ENCODE data around the gene CAMKV.
"Not testable (repeated sequence)": the region's sequence is repeated elsewhere in the genome, so short reads cannot be mapped to it uniquely, and the experiment has no call there.

The CAMKV gene

GRCh38 chr3:49910409-49911123 is 40.9 kb upstream of the CAMKV start:
- H3K4me3 ChIP-seq (ENCODE audit: insufficient read depth in 1 of 2, low read depth in 1 of 2, low read length in 2 of 2), result peak overlapping the region in 1 of 2 experiments; percentile 9
- no peak overlapping the region for H2BK5ac ChIP-seq (ENCODE audit: low read depth, low read length, poor library complexity, severe bottlenecking)
- no peak overlapping the region for H3K27ac ChIP-seq (ENCODE audit: low read length, poor library complexity, severe bottlenecking)
- H3K23ac ChIP-seq (ENCODE audit: low read length in 2 of 2), result no peak overlapping the region
- peaks cover 36 to 42% of the 10 kb centered on the region in 2 experiments for H3K36me3 ChIP-seq (ENCODE audit: control insufficient read depth in 1 of 2, insufficient read depth in 2 of 2, low read depth in 1 of 2, low read length in 2 of 2)
- no peaks in the 10 kb centered on the region for H3K27me3 ChIP-seq (ENCODE audit: control insufficient read depth in 1 of 2, insufficient read depth in 1 of 2, low read length in 2 of 2)
- H2BK15ac ChIP-seq (ENCODE audit: low read depth, poor library complexity, severe bottlenecking), result no peak overlapping the region
- 68% methylated on average over 48 of the region's 48 CpGs for WGBS
- no peak overlapping the region for H4K8ac ChIP-seq (ENCODE audit: low read length)
- H3K79me1 ChIP-seq (replicated peaks; ENCODE audit: low read length, poor library complexity, severe bottlenecking), result no peaks in the 10 kb centered on the region
- H3K18ac ChIP-seq (ENCODE audit: low read depth in 1 of 2, low read length in 2 of 2), result no peak overlapping the region
- no peak overlapping the region for H2AK5ac ChIP-seq (ENCODE audit: low read length, severe bottlenecking)
- no peak overlapping the region for H3K4me2 ChIP-seq (ENCODE audit: low read length, poor library complexity, severe bottlenecking)
- no peak overlapping the region for H4K91ac ChIP-seq (ENCODE audit: low read length)
- no peak overlapping the region for H2BK12ac ChIP-seq (ENCODE audit: low read length in 2 of 2)
- H3K4ac ChIP-seq (ENCODE audit: low read depth in 1 of 2, low read length in 2 of 2), result no peak overlapping the region
- no peak for DNase-seq
- H2AFZ ChIP-seq (ENCODE audit: low read depth, low read length), result no peak overlapping the region
- H3K9me3 ChIP-seq (ENCODE audit: control insufficient read depth, low read length), result no peaks in the 10 kb centered on the region
- H3K14ac ChIP-seq (ENCODE audit: low read length in 2 of 2), result no peak overlapping the region
- H2BK120ac ChIP-seq (ENCODE audit: low read depth, low read length), result no peak overlapping the region
- no peak overlapping the region for H3K9ac ChIP-seq (ENCODE audit: low read length)
- H3K4me1 ChIP-seq (ENCODE audit: control insufficient read depth, insufficient read depth, low read depth, low read length), result peaks cover 6% of the 10 kb centered on the region

GRCh38 chr3:49908373-49909199 is 38.9 kb upstream of the CAMKV start:
- no peak overlapping the region for H3K27ac ChIP-seq (ENCODE audit: low read length, poor library complexity, severe bottlenecking)
- WGBS, result 88% methylated on average over 13 of the region's 14 CpGs
- H3K79me1 ChIP-seq (replicated peaks; ENCODE audit: low read length, poor library complexity, severe bottlenecking), result no peaks in the 10 kb centered on the region
- no peaks in the 10 kb centered on the region for H3K9me3 ChIP-seq (ENCODE audit: control insufficient read depth, low read length)
- H2BK5ac ChIP-seq (ENCODE audit: low read depth, low read length, poor library complexity, severe bottlenecking), result no peak overlapping the region
- H4K91ac ChIP-seq (ENCODE audit: low read length), result no peak overlapping the region
- peaks cover 36 to 42% of the 10 kb centered on the region in 2 experiments for H3K36me3 ChIP-seq (ENCODE audit: control insufficient read depth in 1 of 2, insufficient read depth in 2 of 2, low read depth in 1 of 2, low read length in 2 of 2)
- H3K14ac ChIP-seq (ENCODE audit: low read length in 2 of 2), result no peak overlapping the region
- no peak overlapping the region for H2BK12ac ChIP-seq (ENCODE audit: low read length in 2 of 2)
- no peak overlapping the region for H2BK120ac ChIP-seq (ENCODE audit: low read depth, low read length)
- no peak overlapping the region for H3K9ac ChIP-seq (ENCODE audit: low read length)
- H2AK5ac ChIP-seq (ENCODE audit: low read length, severe bottlenecking), result no peak overlapping the region
- no peak overlapping the region for H3K23ac ChIP-seq (ENCODE audit: low read length in 2 of 2)
- no peak for DNase-seq
- peaks cover 11% of the 10 kb centered on the region for H3K4me1 ChIP-seq (ENCODE audit: control insufficient read depth, insufficient read depth, low read depth, low read length)
- H3K18ac ChIP-seq (ENCODE audit: low read depth in 1 of 2, low read length in 2 of 2), result no peak overlapping the region
- no peaks in the 10 kb centered on the region for H3K27me3 ChIP-seq (ENCODE audit: control insufficient read depth in 1 of 2, insufficient read depth in 1 of 2, low read length in 2 of 2)
- H3K4me3 ChIP-seq (ENCODE audit: insufficient read depth in 1 of 2, low read depth in 1 of 2, low read length in 2 of 2), result no peak overlapping the region
- H2BK15ac ChIP-seq (ENCODE audit: low read depth, poor library complexity, severe bottlenecking), result no peak overlapping the region
- no peak overlapping the region for H4K8ac ChIP-seq (ENCODE audit: low read length)
- no peak overlapping the region for H3K4me2 ChIP-seq (ENCODE audit: low read length, poor library complexity, severe bottlenecking)
- H3K4ac ChIP-seq (ENCODE audit: low read depth in 1 of 2, low read length in 2 of 2), result no peak overlapping the region
- H2AFZ ChIP-seq (ENCODE audit: low read depth, low read length), result no peak overlapping the region

GRCh38 chr3:49906073-49906743 is 36.5 kb upstream of the CAMKV start:
- peaks cover 23 to 28% of the 10 kb centered on the region in 2 experiments for H3K36me3 ChIP-seq (ENCODE audit: control insufficient read depth in 1 of 2, insufficient read depth in 2 of 2, low read depth in 1 of 2, low read length in 2 of 2)
- H4K8ac ChIP-seq (ENCODE audit: low read length), result peak overlapping the region; percentile 32
- DNase-seq, result peak; percentile 61
- H2BK12ac ChIP-seq (ENCODE audit: low read length in 2 of 2), result no peak overlapping the region
- peak overlapping the region; percentile 62 for H3K9ac ChIP-seq (ENCODE audit: low read length)
- H3K27me3 ChIP-seq (ENCODE audit: control insufficient read depth in 1 of 2, insufficient read depth in 1 of 2, low read length in 2 of 2), result no peaks in the 10 kb centered on the region
- 34% methylated on average over 9 of the region's 15 CpGs for WGBS
- H3K4me2 ChIP-seq (ENCODE audit: low read length, poor library complexity, severe bottlenecking), result peak overlapping the region; percentile 52
- no peak overlapping the region for H3K14ac ChIP-seq (ENCODE audit: low read length in 2 of 2)
- H2BK15ac ChIP-seq (ENCODE audit: low read depth, poor library complexity, severe bottlenecking), result no peak overlapping the region
- H3K23ac ChIP-seq (ENCODE audit: low read length in 2 of 2), result no peak overlapping the region
- H2AK5ac ChIP-seq (ENCODE audit: low read length, severe bottlenecking), result no peak overlapping the region
- H2BK5ac ChIP-seq (ENCODE audit: low read depth, low read length, poor library complexity, severe bottlenecking), result no peak overlapping the region
- H2AFZ ChIP-seq (ENCODE audit: low read depth, low read length), result no peak overlapping the region
- H3K79me1 ChIP-seq (replicated peaks; ENCODE audit: low read length, poor library complexity, severe bottlenecking), result no peaks in the 10 kb centered on the region
- H4K91ac ChIP-seq (ENCODE audit: low read length), result no peak overlapping the region
- H3K9me3 ChIP-seq (ENCODE audit: control insufficient read depth, low read length), result no peaks in the 10 kb centered on the region
- H2BK120ac ChIP-seq (ENCODE audit: low read depth, low read length), result no peak overlapping the region
- H3K4ac ChIP-seq (ENCODE audit: low read depth in 1 of 2, low read length in 2 of 2), result no peak overlapping the region
- peak overlapping the region in 1 of 2 experiments; percentile 65 for H3K4me3 ChIP-seq (ENCODE audit: insufficient read depth in 1 of 2, low read depth in 1 of 2, low read length in 2 of 2)
- peaks cover 12% of the 10 kb centered on the region for H3K4me1 ChIP-seq (ENCODE audit: control insufficient read depth, insufficient read depth, low read depth, low read length)
- no peak overlapping the region for H3K27ac ChIP-seq (ENCODE audit: low read length, poor library complexity, severe bottlenecking)
- peak overlapping the region in 1 of 2 experiments; percentile 8 for H3K18ac ChIP-seq (ENCODE audit: low read depth in 1 of 2, low read length in 2 of 2)

- not testable (repeated sequence) for H2BK120ac ChIP-seq (ENCODE audit: low read depth, low read length); H2AFZ ChIP-seq (ENCODE audit: low read depth, low read length); H2AK5ac ChIP-seq (ENCODE audit: low read length, severe bottlenecking); H2BK5ac ChIP-seq (ENCODE audit: low read depth, low read length, poor library complexity, severe bottlenecking); H3K27me3 ChIP-seq (ENCODE audit: control insufficient read depth in 1 of 2, insufficient read depth in 1 of 2, low read length in 2 of 2); H2BK15ac ChIP-seq (ENCODE audit: low read depth, poor library complexity, severe bottlenecking); H4K8ac ChIP-seq (ENCODE audit: low read length); DNase-seq; H3K9ac ChIP-seq (ENCODE audit: low read length); H3K9me3 ChIP-seq (ENCODE audit: control insufficient read depth, low read length); H2BK12ac ChIP-seq (ENCODE audit: low read length in 2 of 2); H3K79me1 ChIP-seq (replicated peaks; ENCODE audit: low read length, poor library complexity, severe bottlenecking); H3K23ac ChIP-seq (ENCODE audit: low read length in 2 of 2); H3K14ac ChIP-seq (ENCODE audit: low read length in 2 of 2); H3K4me3 ChIP-seq (ENCODE audit: insufficient read depth in 1 of 2, low read depth in 1 of 2, low read length in 2 of 2); H4K91ac ChIP-seq (ENCODE audit: low read length); H3K4ac ChIP-seq (ENCODE audit: low read depth in 1 of 2, low read length in 2 of 2); H3K4me2 ChIP-seq (ENCODE audit: low read length, poor library complexity, severe bottlenecking); H3K18ac ChIP-seq (ENCODE audit: low read depth in 1 of 2, low read length in 2 of 2); H3K27ac ChIP-seq (ENCODE audit: low read length, poor library complexity, severe bottlenecking)
- Histone ChIP-seq H3K36me3 (ENCODE audit: control insufficient read depth in 1 of 2, insufficient read depth in 2 of 2, low read depth in 1 of 2, low read length in 2 of 2) (peaks cover 7 to 10% of the 10 kb centered on the region in 2 experiments), H3K4me1 (ENCODE audit: control insufficient read depth, insufficient read depth, low read depth, low read length) (peaks cover 19% of the 10 kb centered on the region)
- WGBS, result over 99% methylated on average over 12 of the region's 13 CpGs
These were observed 34.7 kb upstream of the CAMKV start for GRCh38 chr3:49904448-49904847.

All from mesenchymal stem cell (in vitro differentiated cells and primary cell).